Raji (cell line): Measurements from ENCODE around the gene ZNF397.

Source experiments
- POLR2A ChIP-seq: IDR thresholded peaks from 2 replicates; pipeline ENCODE4 v1.6.1; 2011; ENCODE audit warnings: low read depth, low read length, control low read depth; ENCODE audit not compliant: insufficient read depth

The ZNF397 gene

GRCh38 chr18:35278085-35278484 lies 37.3 kb downstream of the ZNF397 start:
- TF ChIP-seq POLR2A = no peak

- TF ChIP-seq POLR2A = no peak
Observed at GRCh38 chr18:35278969-35279368, 38.1 kb downstream of the ZNF397 start.

GRCh38 chr18:35282353-35282752 lies 41.5 kb downstream of the ZNF397 start:
- no peak for TF ChIP-seq POLR2A

- no peak for TF ChIP-seq POLR2A
Observed at GRCh38 chr18:35283923-35284794, 43.3 kb downstream of the ZNF397 start.

- no peak for TF ChIP-seq POLR2A
Observed at GRCh38 chr18:35284841-35285240, 44.0 kb downstream of the ZNF397 start.

GRCh38 chr18:35289293-35289692 lies 48.5 kb downstream of the ZNF397 start:
- TF ChIP-seq POLR2A = no peak

- TF ChIP-seq POLR2A = no peak
Observed at GRCh38 chr18:35289727-35290093, 48.9 kb downstream of the ZNF397 start.

GRCh38 chr18:35290094-35290735 lies 49.4 kb downstream of the ZNF397 start, which contains the start of gene ZSCAN30:
Gene ZSCAN30 (minus strand): TSS chr18:35290229. CDS start chr18:35264352, 25,877 bp downstream.
- TF ChIP-seq POLR2A = peak; percentile 90

- no peak for TF ChIP-seq POLR2A
Observed at GRCh38 chr18:35291166-35291565, 50.3 kb downstream of the ZNF397 start.

- TF ChIP-seq POLR2A = no peak
Observed at GRCh38 chr18:35296060-35296459, 55.2 kb downstream of the ZNF397 start.

- TF ChIP-seq POLR2A = no peak
Observed at GRCh38 chr18:35303610-35304009, 62.8 kb downstream of the ZNF397 start.

GRCh38 chr18:35306588-35307250 lies 65.9 kb downstream of the ZNF397 start:
- TF ChIP-seq POLR2A = no peak
